Hepatocyte (in vitro differentiated cells): Measurements from ENCODE around the gene ZNF117.
"Not testable (repeated sequence)": the region's sequence is repeated elsewhere in the genome, so short reads cannot be mapped to it uniquely, and the experiment has no call there.

Experiments used
- EZH2 ChIP-seq: fragments of 200-600 bp; sonication (generic); IDR thresholded peaks from 2 replicates; pipeline ENCODE4 v1.6.1; 2016; ENCODE audit warnings: antibody characterized with exemption, mild to moderate bottlenecking, borderline replicate concordance
- EZH2phosphoT487 ChIP-seq: fragments of 200-600 bp; sonication (generic); IDR thresholded peaks from one replicate; pipeline ENCODE4 v1.6.1; 2018; ENCODE audit warnings: antibody characterized with exemption, mild to moderate bottlenecking, low read depth, moderate library complexity; ENCODE audit not compliant: unreplicated experiment, severe bottlenecking
- TF ChIP-seq, protein P1 (sequence below): fragments of 200-600 bp; sonication (generic); IDR thresholded peaks from 2 replicates; pipeline ENCODE4 v1.5.1; 2016; ENCODE audit warnings: antibody characterized with exemption, mild to moderate bottlenecking; ENCODE audit not compliant: poor library complexity

DNA sequence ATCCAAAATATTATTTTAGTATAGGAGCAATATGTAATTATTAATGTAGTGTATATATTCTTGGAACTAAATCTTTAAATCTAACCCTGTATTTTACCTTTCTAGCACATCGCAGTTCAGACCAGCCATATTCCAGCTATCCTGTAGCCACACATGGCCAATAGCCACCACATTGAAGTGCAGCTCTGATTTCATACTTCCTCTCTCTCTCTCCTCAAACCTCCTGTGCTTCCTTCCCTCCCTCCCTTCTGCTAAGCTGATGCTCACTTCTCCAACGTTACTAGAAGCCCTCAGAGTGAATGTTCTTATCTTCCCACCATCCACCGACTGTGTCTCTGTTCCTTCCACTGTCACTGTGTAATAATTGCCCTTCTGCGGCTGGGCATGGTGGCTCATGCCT lies 16.2 kb upstream of the ZNF117 start:
- TF ChIP-seq, protein P1, sequence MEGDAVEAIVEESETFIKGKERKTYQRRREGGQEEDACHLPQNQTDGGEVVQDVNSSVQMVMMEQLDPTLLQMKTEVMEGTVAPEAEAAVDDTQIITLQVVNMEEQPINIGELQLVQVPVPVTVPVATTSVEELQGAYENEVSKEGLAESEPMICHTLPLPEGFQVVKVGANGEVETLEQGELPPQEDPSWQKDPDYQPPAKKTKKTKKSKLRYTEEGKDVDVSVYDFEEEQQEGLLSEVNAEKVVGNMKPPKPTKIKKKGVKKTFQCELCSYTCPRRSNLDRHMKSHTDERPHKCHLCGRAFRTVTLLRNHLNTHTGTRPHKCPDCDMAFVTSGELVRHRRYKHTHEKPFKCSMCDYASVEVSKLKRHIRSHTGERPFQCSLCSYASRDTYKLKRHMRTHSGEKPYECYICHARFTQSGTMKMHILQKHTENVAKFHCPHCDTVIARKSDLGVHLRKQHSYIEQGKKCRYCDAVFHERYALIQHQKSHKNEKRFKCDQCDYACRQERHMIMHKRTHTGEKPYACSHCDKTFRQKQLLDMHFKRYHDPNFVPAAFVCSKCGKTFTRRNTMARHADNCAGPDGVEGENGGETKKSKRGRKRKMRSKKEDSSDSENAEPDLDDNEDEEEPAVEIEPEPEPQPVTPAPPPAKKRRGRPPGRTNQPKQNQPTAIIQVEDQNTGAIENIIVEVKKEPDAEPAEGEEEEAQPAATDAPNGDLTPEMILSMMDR, result not testable (repeated sequence)
- not testable (repeated sequence) for TF ChIP-seq EZH2, EZH2phosphoT487
